Measurements from ENCODE around the gene FAF2.
"Not testable (repeated sequence)": the region's sequence is repeated elsewhere in the genome, so short reads cannot be mapped to it uniquely, and the experiment has no call there.

FAF2 gene

GRCh38 chr5:176548967-176549444, 100.8 kb downstream of the FAF2 start, which contains the start of gene CDHR2:
Gene CDHR2, plus strand, starts transcription at chr5:176549342. Its CDS starts 16,011 bp downstream, at chr5:176565353.
- no peak for DNase-seq

GRCh38 chr5:176549871-176550270, 101.7 kb downstream of the FAF2 start:
- DNase-seq = no peak

GRCh38 chr5:176550275-176550831, 102.2 kb downstream of the FAF2 start:
- DNase-seq = no peak

DNA sequence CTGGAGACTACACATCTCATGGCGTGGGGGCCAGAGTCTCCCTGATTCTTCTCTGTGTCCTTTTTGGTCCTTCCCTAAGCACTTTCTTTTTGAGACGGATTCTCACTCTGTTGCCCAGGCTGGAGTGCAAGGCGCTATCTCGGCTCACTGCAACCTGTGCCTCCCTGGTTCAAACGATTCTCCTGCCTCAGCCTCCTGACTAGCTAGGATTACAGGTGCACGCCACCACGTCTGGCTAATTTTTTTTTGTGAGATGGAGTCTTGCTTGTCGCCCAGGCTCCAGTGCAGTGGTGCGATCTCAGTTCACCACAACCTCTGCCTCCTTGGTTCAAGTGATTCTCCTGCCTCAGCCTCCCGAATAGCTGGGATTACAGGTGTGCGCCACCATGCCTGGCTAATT, 102.8 kb downstream of the FAF2 start:
- not testable (repeated sequence) for DNase-seq

- DNase-seq = no peak
Observed at GRCh38 chr5:176552332-176552869, 104.2 kb downstream of the FAF2 start.

DNA sequence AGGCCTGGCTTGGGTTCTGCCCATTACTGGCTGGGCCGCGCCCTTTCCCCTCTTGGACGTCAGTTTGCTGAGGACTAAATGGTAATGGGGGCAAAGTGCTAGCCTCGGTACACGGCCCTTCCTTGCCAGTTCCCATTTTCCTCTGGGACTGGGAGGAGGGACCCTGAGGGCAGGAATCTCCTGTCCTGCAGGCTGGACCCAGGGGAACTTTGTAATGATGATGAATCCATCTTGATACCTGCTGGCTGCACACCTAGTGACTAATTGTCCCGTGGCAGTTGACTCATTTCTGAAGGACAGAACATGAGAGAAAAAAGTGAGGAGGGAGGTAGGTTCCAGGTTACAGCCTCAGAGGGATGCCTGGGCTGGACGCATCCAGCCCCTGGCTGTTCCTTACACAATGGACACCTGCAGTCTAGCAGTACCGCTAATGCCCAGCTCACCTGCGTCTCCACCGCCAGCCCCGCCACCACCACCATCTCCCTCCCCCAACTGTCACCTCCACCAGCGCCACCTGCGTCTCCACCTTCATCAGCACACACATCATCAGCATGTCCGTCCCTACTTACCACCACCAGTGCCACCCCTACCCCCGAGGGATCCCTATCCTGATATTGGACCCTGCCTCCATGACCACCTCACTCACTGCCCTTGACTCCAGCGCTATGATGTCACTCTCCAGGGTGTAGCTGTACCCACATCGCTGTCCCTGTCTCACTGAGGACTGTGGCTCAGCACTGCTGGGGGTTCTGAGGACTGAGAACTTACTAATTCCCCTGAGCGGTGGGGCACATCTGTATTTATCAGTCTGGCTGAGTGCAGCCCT, 105.3 kb downstream of the FAF2 start:
- no peak for DNase-seq

- DNase-seq = no peak
Observed at GRCh38 chr5:176557846-176558245, 109.7 kb downstream of the FAF2 start.
